Fibroblast of lung (primary cell): Measurements from ENCODE around the gene IGF1R. TPM values are rescaled to one million over a fixed set of nuclear protein-coding genes. Genes with fewer than 3 reads are reported as not detected.

Experiments used
- DNase-seq, 2 donors: peaks; one replicate each; pipeline versions ENCODE4 v3.0.0 to v3.0.0-alpha.2; 2010; ENCODE audit warnings: low read depth in 2 of 2
- H2AFZ ChIP-seq: 2 replicates; pipeline ENCODE4 v1.5.1; 2012; ENCODE audit warnings: low read length, control low read depth, inconsistent platforms
- H3K27ac ChIP-seq: 2 replicates; pipeline ENCODE4 v1.5.1; 2011; ENCODE audit warnings: low read length, control low read depth; ENCODE audit not compliant: insufficient read depth
- H3K27me3 ChIP-seq: 2 replicates; pipeline ENCODE4 v1.5.1; 2011; ENCODE audit warnings: mild to moderate bottlenecking, low read length; ENCODE audit not compliant: control insufficient read depth, insufficient read depth
- H3K36me3 ChIP-seq: 2 replicates; pipeline ENCODE4 v1.5.1; 2011; ENCODE audit warnings: low read length; ENCODE audit not compliant: control insufficient read depth, insufficient read depth
- H3K4me1 ChIP-seq: 2 replicates; pipeline ENCODE4 v1.5.1; 2011; ENCODE audit warnings: low read length; ENCODE audit not compliant: control insufficient read depth, insufficient read depth; ENCODE audit errors: extremely low read depth
- H3K4me2 ChIP-seq: 2 replicates; pipeline ENCODE4 v1.5.1; 2011; ENCODE audit warnings: low read length, control low read depth; ENCODE audit not compliant: insufficient read depth; ENCODE audit errors: extremely low read depth
- H3K4me3 ChIP-seq, 4 experiments: fragments of 200-600 bp in 1 of 4; sonication (generic) in 1 of 4; replicated peaks in 1 of 4; 2 replicates each; pipeline ENCODE4 v1.5.1; 2011 to 2016; ENCODE audit warnings: low read length in 4 of 4, low read depth in 3 of 4, mild to moderate bottlenecking in 3 of 4, control low read depth in 2 of 4, inconsistent platforms in 1 of 4, mixed read lengths in 1 of 4; ENCODE audit not compliant: insufficient read depth in 1 of 4; ENCODE audit errors: control extremely low read depth in 1 of 4
- H3K79me2 ChIP-seq: 2 replicates; pipeline ENCODE4 v1.5.1; 2012; ENCODE audit warnings: mild to moderate bottlenecking, low read length, inconsistent platforms; ENCODE audit not compliant: control insufficient read depth, insufficient read depth
- H3K9ac ChIP-seq: 2 replicates; pipeline ENCODE4 v1.5.1; 2011; ENCODE audit warnings: mild to moderate bottlenecking, low read length, control low read depth; ENCODE audit not compliant: insufficient read depth
- H3K9me3 ChIP-seq: 2 replicates; pipeline ENCODE4 v1.5.1; 2012; ENCODE audit warnings: low read depth, low read length; ENCODE audit not compliant: control insufficient read depth, insufficient read depth
- H4K20me1 ChIP-seq: 2 replicates; pipeline ENCODE4 v1.5.1; 2011; ENCODE audit warnings: low read length; ENCODE audit not compliant: control insufficient read depth, insufficient read depth; ENCODE audit errors: extremely low read depth
- EZH2 ChIP-seq: IDR thresholded peaks from 2 replicates; pipeline ENCODE4 v1.5.1; 2012; ENCODE audit warnings: low read length, control low read depth, mild to moderate bottlenecking; ENCODE audit errors: missing control alignments
- polyA plus RNA-seq, 2 donors: library from polyadenylated mRNA; depleted of rRNA in 1 of 2; stranded (reverse) in 1 of 2; unstranded in 1 of 2; fragments of >200 nt; gene quantifications; 2 replicates each; pipeline ENCODE4 v1.2.1, GENCODE V29; 2011 to 2012; ENCODE audit warnings: missing spikeins in 1 of 2
- total RNA-seq: library from RNA; depleted of rRNA; stranded (reverse); fragments of >200 nt; gene quantifications from 2 replicates; pipeline ENCODE4 v1.2.1, GENCODE V29; 2014
- TF ChIP-seq, protein P1 (sequence below), 2 donors: IDR thresholded peaks in 1 of 2; conservative IDR thresholded peaks in 1 of 2; 1 replicate in 1 of 2; 2 replicates in 1 of 2; pipeline ENCODE4 v1.5.1; 2011 to 2012; ENCODE audit warnings: low read length in 2 of 2, control low read depth in 1 of 2, inconsistent platforms in 1 of 2, low read depth in 1 of 2, mild to moderate bottlenecking in 1 of 2

IGF1R gene
- total and polyA plus RNA-seq, 2 donors (not counting 1 experiment from before 2014, with no cell fraction given) = 14.6 to 28.6 TPM

GRCh38 chr15:98745650-98746374, 97.5 kb downstream of the IGF1R start:
- TF ChIP-seq EZH2 = no peak
- TF ChIP-seq, protein P1, sequence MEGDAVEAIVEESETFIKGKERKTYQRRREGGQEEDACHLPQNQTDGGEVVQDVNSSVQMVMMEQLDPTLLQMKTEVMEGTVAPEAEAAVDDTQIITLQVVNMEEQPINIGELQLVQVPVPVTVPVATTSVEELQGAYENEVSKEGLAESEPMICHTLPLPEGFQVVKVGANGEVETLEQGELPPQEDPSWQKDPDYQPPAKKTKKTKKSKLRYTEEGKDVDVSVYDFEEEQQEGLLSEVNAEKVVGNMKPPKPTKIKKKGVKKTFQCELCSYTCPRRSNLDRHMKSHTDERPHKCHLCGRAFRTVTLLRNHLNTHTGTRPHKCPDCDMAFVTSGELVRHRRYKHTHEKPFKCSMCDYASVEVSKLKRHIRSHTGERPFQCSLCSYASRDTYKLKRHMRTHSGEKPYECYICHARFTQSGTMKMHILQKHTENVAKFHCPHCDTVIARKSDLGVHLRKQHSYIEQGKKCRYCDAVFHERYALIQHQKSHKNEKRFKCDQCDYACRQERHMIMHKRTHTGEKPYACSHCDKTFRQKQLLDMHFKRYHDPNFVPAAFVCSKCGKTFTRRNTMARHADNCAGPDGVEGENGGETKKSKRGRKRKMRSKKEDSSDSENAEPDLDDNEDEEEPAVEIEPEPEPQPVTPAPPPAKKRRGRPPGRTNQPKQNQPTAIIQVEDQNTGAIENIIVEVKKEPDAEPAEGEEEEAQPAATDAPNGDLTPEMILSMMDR (conservative IDR thresholded peaks at IDR 0.05 in 1 of 2, IDR thresholded peaks at IDR 0.05 in 1 of 2; ENCODE audit: low read depth in 1 of 2, low read length in 2 of 2) = no peak
- H3K79me2 ChIP-seq = peaks cover 22% of the 10 kb centered on the region
- H4K20me1 ChIP-seq = no peaks in the 10 kb centered on the region
- peak in 1 of 2 donors; percentile 76 for DNase-seq
- no peak overlapping the region for H2AFZ ChIP-seq
- no peaks in the 10 kb centered on the region for H3K9me3 ChIP-seq
- no peaks in the 10 kb centered on the region for H3K27me3 ChIP-seq
- H3K4me3 ChIP-seq = no peak overlapping the region
- no peak overlapping the region for H3K4me2 ChIP-seq
- no peak overlapping the region for H3K9ac ChIP-seq
- H3K27ac ChIP-seq = no peak overlapping the region
- H3K4me1 ChIP-seq = no peaks in the 10 kb centered on the region
- H3K36me3 ChIP-seq = no peaks in the 10 kb centered on the region

- DNase-seq = no peak
- Histone ChIP-seq H3K79me2 (peaks cover 20% of the 10 kb centered on the region), H3K4me3 (no peak overlapping the region), H3K9me3 (no peaks in the 10 kb centered on the region), H3K27me3 (no peaks in the 10 kb centered on the region), H3K9ac (no peak overlapping the region), H4K20me1 (no peaks in the 10 kb centered on the region), H3K27ac (no peak overlapping the region), H3K4me1 (no peaks in the 10 kb centered on the region), H2AFZ (no peak overlapping the region), H3K4me2 (no peak overlapping the region), H3K36me3 (no peaks in the 10 kb centered on the region)
- TF ChIP-seq, protein P1 (conservative IDR thresholded peaks at IDR 0.05 in 1 of 2, IDR thresholded peaks at IDR 0.05 in 1 of 2; ENCODE audit: low read depth in 1 of 2, low read length in 2 of 2) = no peak
- no peak for TF ChIP-seq EZH2
Measured at GRCh38 chr15:98746375-98747155, 98.2 kb downstream of the IGF1R start.

DNA sequence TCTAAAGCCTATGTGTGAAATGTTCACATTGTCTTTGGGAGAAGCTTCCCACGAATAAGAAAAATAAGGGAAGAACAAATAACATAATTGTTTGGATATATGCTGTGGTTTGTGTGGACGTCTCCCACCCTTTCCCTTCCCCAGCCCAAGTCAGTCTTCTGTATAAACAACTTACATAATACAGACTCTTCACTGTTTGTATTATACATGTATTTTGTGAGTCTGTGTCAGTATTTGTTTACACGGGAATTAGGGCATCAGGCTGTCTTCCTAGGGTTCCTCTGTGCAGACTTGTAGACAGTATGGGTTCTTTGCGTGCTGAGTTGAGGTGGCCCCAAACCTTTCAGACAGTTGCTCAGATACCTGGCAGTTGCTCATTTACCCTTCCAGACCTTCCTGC, 103.4 kb downstream of the IGF1R start:
- Histone ChIP-seq H3K27me3 (no peaks in the 10 kb centered on the region), H3K9ac (no peak overlapping the region), H3K79me2 (peaks cover 19% of the 10 kb centered on the region), H3K27ac (no peak overlapping the region), H3K4me2 (no peak overlapping the region), H3K4me3 (no peak overlapping the region), H3K4me1 (peaks cover 6% of the 10 kb centered on the region), H2AFZ (no peak overlapping the region), H3K9me3 (no peaks in the 10 kb centered on the region), H4K20me1 (no peaks in the 10 kb centered on the region), H3K36me3 (no peaks in the 10 kb centered on the region)
- no peak for TF ChIP-seq EZH2
- TF ChIP-seq, protein P1 (conservative IDR thresholded peaks at IDR 0.05 in 1 of 2, IDR thresholded peaks at IDR 0.05 in 1 of 2; ENCODE audit: low read depth in 1 of 2, low read length in 2 of 2) = no peak
- no peak for DNase-seq
